ENCODE measurements around the gene CHST5.

CHST5 gene

GRCh38 chr16:75485230-75486013 lies 50.5 kb downstream of the CHST5 start:
- H3K4me3 ChIP-seq (replicated peaks; ENCODE audit: low read depth, low read length): no peak overlapping the region

GRCh38 chr16:75483222-75483621 lies 52.7 kb downstream of the CHST5 start:
- H3K4me3 ChIP-seq (replicated peaks; ENCODE audit: low read depth, low read length): no peak overlapping the region
- DNase-seq (ENCODE audit: extremely low read depth, low read depth): no peak
- TF ChIP-seq, protein P1, sequence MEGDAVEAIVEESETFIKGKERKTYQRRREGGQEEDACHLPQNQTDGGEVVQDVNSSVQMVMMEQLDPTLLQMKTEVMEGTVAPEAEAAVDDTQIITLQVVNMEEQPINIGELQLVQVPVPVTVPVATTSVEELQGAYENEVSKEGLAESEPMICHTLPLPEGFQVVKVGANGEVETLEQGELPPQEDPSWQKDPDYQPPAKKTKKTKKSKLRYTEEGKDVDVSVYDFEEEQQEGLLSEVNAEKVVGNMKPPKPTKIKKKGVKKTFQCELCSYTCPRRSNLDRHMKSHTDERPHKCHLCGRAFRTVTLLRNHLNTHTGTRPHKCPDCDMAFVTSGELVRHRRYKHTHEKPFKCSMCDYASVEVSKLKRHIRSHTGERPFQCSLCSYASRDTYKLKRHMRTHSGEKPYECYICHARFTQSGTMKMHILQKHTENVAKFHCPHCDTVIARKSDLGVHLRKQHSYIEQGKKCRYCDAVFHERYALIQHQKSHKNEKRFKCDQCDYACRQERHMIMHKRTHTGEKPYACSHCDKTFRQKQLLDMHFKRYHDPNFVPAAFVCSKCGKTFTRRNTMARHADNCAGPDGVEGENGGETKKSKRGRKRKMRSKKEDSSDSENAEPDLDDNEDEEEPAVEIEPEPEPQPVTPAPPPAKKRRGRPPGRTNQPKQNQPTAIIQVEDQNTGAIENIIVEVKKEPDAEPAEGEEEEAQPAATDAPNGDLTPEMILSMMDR (IDR thresholded peaks at IDR 0.05; ENCODE audit: low read depth, low read length, missing control alignments): no peak

More at GRCh38 chr16:75485230-75486013, 50.5 kb downstream of the CHST5 start:
- no peak for DNase-seq (ENCODE audit: extremely low read depth, low read depth)
- TF ChIP-seq, protein P1 (IDR thresholded peaks at IDR 0.05; ENCODE audit: low read depth, low read length, missing control alignments): no peak

- TF ChIP-seq, protein P1 (IDR thresholded peaks at IDR 0.05; ENCODE audit: low read depth, low read length, missing control alignments): no peak
- no peak overlapping the region for H3K4me3 ChIP-seq (replicated peaks; ENCODE audit: low read depth, low read length)
- DNase-seq (ENCODE audit: extremely low read depth, low read depth): no peak
These were observed 53.3 kb downstream of the CHST5 start for GRCh38 chr16:75482434-75483205.

DNA sequence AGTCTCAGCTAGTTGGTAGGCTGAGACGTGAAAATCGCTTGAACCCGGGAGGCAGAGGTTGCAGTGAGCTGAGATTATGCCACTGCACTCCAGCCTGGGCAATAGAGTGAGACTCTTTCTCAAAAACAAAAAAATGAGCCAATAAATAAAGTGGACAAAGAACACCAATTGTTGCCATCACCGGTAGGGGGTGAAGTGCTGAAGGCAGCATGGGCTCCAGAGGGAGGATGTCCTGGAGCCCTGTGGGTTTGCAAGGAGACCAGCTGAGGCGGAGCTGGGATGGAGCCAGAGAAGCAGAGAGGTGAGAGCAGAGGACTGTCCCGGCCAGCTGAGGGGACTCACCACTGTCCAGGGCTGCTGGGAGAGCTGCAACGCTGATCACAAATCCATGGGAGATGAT lies 54.4 kb downstream of the CHST5 start:
- TF ChIP-seq, protein P1 (IDR thresholded peaks at IDR 0.05; ENCODE audit: low read depth, low read length, missing control alignments): no peak
- no peak for DNase-seq (ENCODE audit: extremely low read depth, low read depth)

DNA sequence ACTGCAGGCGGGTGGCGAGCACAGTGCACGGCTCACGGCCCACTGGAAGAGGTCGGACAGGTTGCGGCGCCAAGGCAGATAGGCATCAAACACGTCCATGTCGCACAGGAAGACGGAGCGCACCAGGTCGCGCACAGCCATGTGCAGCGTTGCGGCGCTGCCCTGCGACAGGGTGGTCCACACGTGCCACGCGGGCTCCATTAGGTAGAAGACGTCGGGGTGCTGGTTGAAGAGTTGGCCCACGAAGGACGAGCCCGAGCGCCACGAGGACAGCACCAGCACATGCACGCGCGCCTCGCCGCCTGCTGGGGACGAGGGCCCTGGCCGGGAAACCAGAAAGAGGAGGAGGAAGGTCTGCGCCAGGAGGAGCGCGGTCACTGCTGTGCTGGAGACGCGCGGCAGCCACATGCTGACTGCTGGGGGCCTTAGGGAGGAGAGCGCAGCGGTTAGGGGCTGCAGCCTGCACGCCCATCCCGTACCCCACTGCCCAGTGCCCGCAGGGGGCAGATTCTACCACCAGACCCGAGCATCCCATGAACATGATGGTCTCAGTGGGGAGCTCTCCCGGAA lies 56.4 kb downstream of the CHST5 start:
- DNase-seq (ENCODE audit: extremely low read depth, low read depth): no peak
- TF ChIP-seq, protein P1 (IDR thresholded peaks at IDR 0.05; ENCODE audit: low read depth, low read length, missing control alignments): no peak
- no peak overlapping the region for H3K4me3 ChIP-seq (replicated peaks; ENCODE audit: low read depth, low read length)

More for the DNA sequence above, 54.4 kb downstream of the CHST5 start:
- no peak overlapping the region for H3K4me3 ChIP-seq (replicated peaks; ENCODE audit: low read depth, low read length)
